HEK293T (cell line): ENCODE data around the gene HOXD10.

Experiments
- CTCF ChIA-PET: fragments of 350-600 bp; formaldehyde crosslinking; extraction: SDS; loops from one replicate; lab custom pipeline; 2021; ENCODE audit warnings: antibody characterized with exemption, inconsistent platforms; lab: Yijun Ruan, JAX
- POLR2A ChIA-PET: fragments of 350-600 bp; formaldehyde crosslinking; extraction: SDS; loops from one replicate; lab custom pipeline; 2020; ENCODE audit warnings: antibody characterized with exemption, inconsistent platforms; lab: Yijun Ruan, JAX
- DNase-seq: peaks from one replicate; pipeline ENCODE4 v3.0.0; 2012; ENCODE audit warnings: mixed read lengths; ENCODE audit errors: extremely low spot score
- ARNT ChIP-seq: fragments of 450-650 bp; IDR thresholded peaks from 2 replicates; pipeline ENCODE4 v1.6.1; 2017; ENCODE audit warnings: mild to moderate bottlenecking
- BHLHE40 ChIP-seq: fragments of 450-650 bp; IDR thresholded peaks from 2 replicates; pipeline ENCODE4 v1.6.1; 2016; ENCODE audit warnings: mild to moderate bottlenecking, moderate library complexity, borderline replicate concordance
- CTBP1 ChIP-seq: fragments of 450-650 bp; IDR thresholded peaks from 2 replicates; pipeline ENCODE4 v1.6.1; 2016; ENCODE audit warnings: borderline replicate concordance
- ELF4 ChIP-seq: fragments of 450-650 bp; IDR thresholded peaks from 2 replicates; pipeline ENCODE4 v1.6.1; 2017; ENCODE audit warnings: antibody characterized with exemption
- FOXA1 ChIP-seq: fragments of 450-650 bp; IDR thresholded peaks from 2 replicates; pipeline ENCODE4 v1.6.1; 2016; ENCODE audit warnings: mild to moderate bottlenecking
- FOXK2 ChIP-seq: fragments of 450-650 bp; IDR thresholded peaks from 2 replicates; pipeline ENCODE4 v1.6.1; 2016; ENCODE audit warnings: mild to moderate bottlenecking
- FOXM1 ChIP-seq: fragments of 450-650 bp; IDR thresholded peaks from 2 replicates; pipeline ENCODE4 v1.6.1; 2017; ENCODE audit warnings: mild to moderate bottlenecking, borderline replicate concordance
- HDGF ChIP-seq: fragments of 450-650 bp; IDR thresholded peaks from 2 replicates; pipeline ENCODE4 v1.6.1; 2017; ENCODE audit warnings: antibody characterized with exemption, borderline replicate concordance
- L3MBTL2 ChIP-seq: fragments of 450-650 bp; conservative IDR thresholded peaks from 2 replicates; pipeline ENCODE4 v1.6.1; 2016; ENCODE audit warnings: mild to moderate bottlenecking
- LEF1 ChIP-seq: fragments of 450-650 bp; IDR thresholded peaks from 2 replicates; pipeline ENCODE4 v1.6.1; 2017; ENCODE audit warnings: mild to moderate bottlenecking, borderline replicate concordance
- NFRKB ChIP-seq: fragments of 450-650 bp; IDR thresholded peaks from 2 replicates; pipeline ENCODE4 v1.6.1; 2016; ENCODE audit warnings: mild to moderate bottlenecking, moderate library complexity
- SP1 ChIP-seq: fragments of 450-650 bp; IDR thresholded peaks from 2 replicates; pipeline ENCODE4 v1.6.1; 2017
- SUZ12 ChIP-seq: fragments of 450-650 bp; IDR thresholded peaks from 2 replicates; pipeline ENCODE4 v1.6.1; 2016; ENCODE audit warnings: mild to moderate bottlenecking
- TARDBP ChIP-seq: fragments of 450-650 bp; IDR thresholded peaks from 2 replicates; pipeline ENCODE4 v1.6.1; 2016
- ZNF384 ChIP-seq: fragments of 450-650 bp; IDR thresholded peaks from 2 replicates; pipeline ENCODE4 v1.6.1; 2016
- TF ChIP-seq, protein P1 (sequence below): fragments of 450-650 bp; IDR thresholded peaks from 2 replicates; pipeline ENCODE4 v1.6.1; 2016

Gene HOXD10

DNA sequence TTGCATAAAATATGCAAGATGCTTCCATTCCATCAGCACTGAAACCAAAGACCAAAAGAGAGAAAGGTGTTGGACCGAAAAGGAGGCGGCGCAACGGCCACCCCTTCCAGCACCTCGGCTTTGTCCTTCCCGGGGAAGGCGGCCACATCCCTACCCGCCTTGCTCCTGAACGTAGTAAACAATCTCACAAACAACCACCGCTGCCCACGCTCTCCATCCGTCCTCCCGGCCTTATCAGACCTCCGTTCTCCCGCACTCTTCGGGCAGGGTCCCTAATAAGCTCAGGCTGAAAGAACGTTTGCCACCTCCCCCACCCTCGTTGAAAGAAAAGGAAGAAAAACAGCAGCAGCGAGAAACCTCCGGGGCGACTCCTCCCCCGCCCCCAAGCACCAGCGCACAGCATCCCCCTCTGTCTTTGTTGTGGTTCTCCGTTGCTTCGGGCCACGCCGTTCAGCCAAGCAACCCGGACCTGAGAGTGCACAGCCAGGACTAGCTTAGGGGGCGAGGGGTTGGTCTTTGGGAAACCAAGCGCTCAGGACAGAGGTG, 37.2 kb upstream of the HOXD10 start:
- ChIA-PET CTCF (interaction anchor here (0.5 to 1.9 kb wide), 7 partner anchors 10 to 1382 kb away, joined by 3 to 9 read pairs (median 5); no protein-coding TSS in a partner anchor), POLR2A (interaction anchor here (0.7 to 2.8 kb wide), 3 partner anchors 13 to 78 kb away, joined by 3 to 11 read pairs (median 9); partner anchors contain the start of genes HOXD13 and LNPK)
- DNase-seq = no peak
- TF ChIP-seq ZNF384 = no peak
- no peak for TF ChIP-seq ARNT
- TF ChIP-seq FOXK2 = no peak
- no peak for TF ChIP-seq LEF1
- TF ChIP-seq ELF4 = no peak
- no peak for TF ChIP-seq SUZ12
- TF ChIP-seq FOXM1 = no peak
- no peak for TF ChIP-seq HDGF

DNA sequence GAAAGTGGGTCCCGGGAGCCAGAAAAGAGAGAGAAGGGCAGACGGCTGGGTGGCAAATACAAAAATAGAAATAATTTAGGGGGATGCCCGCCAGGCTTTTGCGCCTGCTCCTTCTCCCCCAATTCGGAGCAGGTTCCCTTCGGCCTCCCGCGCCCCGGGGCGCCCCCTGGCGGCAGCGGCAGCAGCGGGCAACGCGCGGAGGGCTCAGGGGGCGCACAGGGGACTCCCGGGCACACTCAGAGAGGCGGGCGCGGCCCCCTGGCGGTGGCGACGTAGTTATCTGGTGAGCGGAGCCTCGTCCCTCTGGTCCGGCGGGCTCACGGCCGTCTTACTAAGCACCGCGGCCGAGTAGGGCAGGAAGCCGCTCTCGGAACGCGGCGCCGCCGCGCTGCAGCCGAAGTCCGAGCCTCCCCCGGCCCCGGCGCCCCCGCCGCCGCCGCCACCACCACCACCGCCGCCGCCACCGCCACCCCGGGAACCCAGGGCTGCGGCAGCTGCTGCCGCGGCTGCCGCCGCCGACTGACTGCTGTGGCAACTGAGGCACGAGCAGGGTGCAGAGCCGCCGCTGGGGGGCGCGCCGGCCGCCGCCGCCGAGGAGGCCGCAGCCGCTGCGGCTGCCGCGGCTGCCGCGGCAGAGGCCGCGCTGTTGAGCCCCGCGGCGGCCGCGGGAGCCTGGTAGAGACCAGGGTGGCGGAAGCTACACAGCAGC, 36.6 kb upstream of the HOXD10 start:
- peak; percentile 87 for DNase-seq
- POLR2A ChIA-PET = interaction anchor here (0.7 to 2.8 kb wide), 3 partner anchors 13 to 78 kb away, joined by 3 to 11 read pairs (median 9); partner anchors contain the start of genes HOXD13 and LNPK
- TF ChIP-seq SP1 (no peak), TARDBP (no peak)
- CTCF ChIA-PET = interaction anchor here (0.5 to 1.9 kb wide), 11 partner anchors 11 to 1383 kb away, joined by 3 to 9 read pairs (median 4); no protein-coding TSS in a partner anchor

DNA sequence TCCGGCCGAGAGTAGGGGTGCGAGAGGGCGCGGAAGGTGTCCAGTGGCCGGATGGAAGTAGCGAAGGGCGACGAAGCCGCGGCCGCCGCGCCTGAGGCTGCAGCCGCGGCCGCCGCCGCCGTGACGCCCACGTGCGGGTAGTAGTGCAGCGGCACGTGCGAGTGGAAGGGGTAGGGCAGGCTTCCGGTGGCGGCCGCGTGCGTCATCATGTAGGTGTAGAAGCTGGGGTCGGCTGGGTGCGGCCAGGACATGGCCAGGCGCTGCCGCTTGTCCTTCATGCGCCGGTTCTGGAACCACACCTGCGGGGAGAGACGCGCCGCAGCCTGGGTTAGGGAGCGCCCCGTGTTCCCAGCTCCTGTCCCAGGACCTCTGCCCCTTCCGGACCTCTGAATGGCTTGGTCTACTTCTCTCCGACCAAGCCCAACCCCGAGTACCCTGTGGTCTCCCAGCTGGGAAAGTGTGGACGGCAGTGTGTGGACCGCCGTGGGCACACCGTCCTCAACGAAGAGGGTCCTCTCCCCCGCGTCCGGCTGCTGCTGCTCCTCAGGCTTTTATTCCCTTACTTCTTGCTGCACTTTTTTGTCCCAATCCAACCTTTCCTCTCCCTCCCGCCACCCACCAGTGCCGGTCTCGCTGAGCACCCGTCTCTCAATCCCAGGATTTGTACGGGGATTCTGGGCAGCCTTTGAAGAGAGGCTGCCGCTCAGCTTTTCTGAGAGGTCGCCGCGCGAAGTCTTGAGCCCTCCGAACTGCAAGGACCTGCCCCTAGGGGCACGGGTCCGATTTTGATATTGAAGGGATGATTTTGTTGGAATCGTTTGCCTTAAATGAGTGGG, 35.8 kb upstream of the HOXD10 start:
- POLR2A ChIA-PET = interaction anchor here (2.2 to 2.8 kb wide), 2 partner anchors 15 to 79 kb away, joined by 9 to 11 read pairs; partner anchors contain the start of gene LNPK
- CTCF ChIA-PET = interaction anchor here (0.6 to 1.9 kb wide), 6 partner anchors 12 to 391 kb away, joined by 3 to 9 read pairs (median 4); no protein-coding TSS in a partner anchor
- TF ChIP-seq ZNF384 (no peak), L3MBTL2 (peak; percentile 84), NFRKB (no peak), HDGF (no peak), TARDBP (no peak), LEF1 (no peak), CTBP1 (no peak), FOXA1 (no peak)
- no peak for DNase-seq

DNA sequence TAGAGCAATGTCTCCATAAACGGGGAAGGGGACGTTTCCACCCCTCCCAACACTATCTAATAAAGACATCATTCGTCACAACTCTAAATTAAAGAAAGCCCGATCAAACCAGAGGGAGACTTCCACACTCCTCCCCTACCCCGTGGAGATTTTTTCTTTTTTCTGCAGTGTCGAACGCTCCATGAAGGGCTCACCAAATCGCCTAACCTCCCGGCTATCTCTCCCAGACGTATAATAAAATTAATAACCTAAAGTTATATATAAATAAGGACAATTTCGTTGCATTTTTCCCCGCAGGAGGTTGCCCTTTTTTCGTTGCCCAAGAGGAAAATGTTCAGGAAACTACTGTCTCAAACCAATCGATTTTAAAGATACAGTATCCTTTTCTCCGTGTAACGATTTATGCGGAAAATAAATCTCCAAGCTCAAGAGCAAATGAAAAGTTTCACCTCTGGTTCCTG, 35.2 kb upstream of the HOXD10 start:
- POLR2A ChIA-PET = interaction anchor here (2.8 kb wide), 1 partner anchor 15 kb away, joined by 11 read pairs; no protein-coding TSS in a partner anchor
- no peak for DNase-seq
- CTCF ChIA-PET = interaction anchor here (1.1 to 1.4 kb wide), 2 partner anchors 18 to 391 kb away, joined by 4 to 7 read pairs; no protein-coding TSS in a partner anchor
- no peak for TF ChIP-seq FOXA1
- TF ChIP-seq SP1 = no peak
- TF ChIP-seq ZNF384 = no peak
- TF ChIP-seq ARNT = no peak
- TF ChIP-seq, protein P1, sequence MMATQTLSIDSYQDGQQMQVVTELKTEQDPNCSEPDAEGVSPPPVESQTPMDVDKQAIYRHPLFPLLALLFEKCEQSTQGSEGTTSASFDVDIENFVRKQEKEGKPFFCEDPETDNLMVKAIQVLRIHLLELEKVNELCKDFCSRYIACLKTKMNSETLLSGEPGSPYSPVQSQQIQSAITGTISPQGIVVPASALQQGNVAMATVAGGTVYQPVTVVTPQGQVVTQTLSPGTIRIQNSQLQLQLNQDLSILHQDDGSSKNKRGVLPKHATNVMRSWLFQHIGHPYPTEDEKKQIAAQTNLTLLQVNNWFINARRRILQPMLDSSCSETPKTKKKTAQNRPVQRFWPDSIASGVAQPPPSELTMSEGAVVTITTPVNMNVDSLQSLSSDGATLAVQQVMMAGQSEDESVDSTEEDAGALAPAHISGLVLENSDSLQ = no peak
- TF ChIP-seq SUZ12 = no peak
- no peak for TF ChIP-seq NFRKB
- TF ChIP-seq TARDBP = no peak
- TF ChIP-seq L3MBTL2 = no peak
- TF ChIP-seq ELF4 = no peak
- no peak for TF ChIP-seq FOXM1
- TF ChIP-seq CTBP1 = no peak
- no peak for TF ChIP-seq BHLHE40
- no peak for TF ChIP-seq HDGF
- no peak for TF ChIP-seq FOXK2
- no peak for TF ChIP-seq LEF1

DNA sequence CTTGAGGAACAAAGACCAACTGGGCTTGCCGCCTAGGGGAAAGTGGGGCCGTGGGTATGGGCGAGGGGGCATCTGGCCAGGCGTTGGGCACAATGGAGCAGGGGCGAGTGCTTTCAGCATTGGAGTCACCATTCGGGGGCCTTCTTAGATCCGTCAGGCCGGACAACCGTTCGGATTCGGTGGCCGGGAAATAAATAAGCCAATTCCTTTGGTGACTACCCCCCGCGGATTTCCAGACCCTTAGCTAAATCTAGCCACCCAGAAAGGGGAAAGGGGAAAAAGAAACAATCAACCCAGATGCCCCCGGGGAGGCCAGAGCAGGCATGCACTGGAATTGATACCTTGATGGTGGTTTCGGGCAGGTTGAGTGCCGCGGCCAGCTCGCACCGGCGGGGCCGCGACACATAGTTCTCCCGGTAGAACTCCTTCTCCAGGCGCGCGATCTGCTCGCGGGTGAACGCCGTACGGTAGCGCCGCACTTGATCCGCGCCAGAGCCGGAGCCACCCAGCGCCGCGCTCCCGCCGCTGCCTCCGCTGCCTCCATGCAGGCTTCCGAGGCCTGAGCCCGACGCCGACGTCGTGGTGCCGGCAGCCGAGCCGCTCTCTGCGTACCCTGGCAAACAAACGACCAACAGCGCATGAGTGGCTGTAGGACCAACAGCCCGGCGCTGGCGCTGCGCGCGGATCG, 34.6 kb upstream of the HOXD10 start:
- no peak for TF ChIP-seq ELF4
- no peak for TF ChIP-seq NFRKB
- TF ChIP-seq SUZ12 = no peak
- POLR2A ChIA-PET = no interaction called here
- CTCF ChIA-PET = no interaction called here
- no peak for DNase-seq

DNA sequence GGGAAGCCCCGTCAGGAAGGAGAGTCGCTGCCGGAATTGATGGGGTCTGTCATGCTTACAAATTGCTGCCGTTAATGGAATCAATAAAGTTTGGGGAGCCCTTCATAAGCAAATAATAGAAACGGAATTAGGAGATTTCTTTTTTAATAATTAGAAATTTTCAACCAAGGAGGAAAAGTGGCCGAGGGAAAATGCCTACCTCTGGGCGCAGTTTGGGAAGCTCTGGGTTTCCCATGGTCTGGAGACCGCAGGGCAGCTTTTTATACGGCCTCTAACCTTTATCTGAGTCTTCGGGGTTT, 34.1 kb upstream of the HOXD10 start:
- CTCF ChIA-PET = no interaction called here
- POLR2A ChIA-PET = no interaction called here
- TF ChIP-seq BHLHE40 (no peak), FOXK2 (no peak), ARNT (no peak), SP1 (no peak), LEF1 (no peak), ZNF384 (no peak), CTBP1 (no peak)
- no peak for DNase-seq
